Mucosa of descending colon (tissue), 3 donors: ENCODE results near the gene FANCD2OS. TPM values are rescaled to one million over a fixed set of nuclear protein-coding genes. Genes with fewer than 3 reads are reported as not detected.
"Not testable (repeated sequence)": the region's sequence is repeated elsewhere in the genome, so short reads cannot be mapped to it uniquely, and the experiment has no call there.

Source experiments
- ATAC-seq: fragments of 200-7000 bp; cut with Tn5 transposase; one replicate; pipeline ENCODE4 v1.9.1; 2020; ENCODE audit warnings: mild to moderate bottlenecking, moderate library complexity
- DNase-seq, 3 donors: peaks; one replicate each; pipeline ENCODE4 v3.0.0-alpha.2; 2020
- H3K36me3 ChIP-seq: fragments of 200-600 bp; one replicate; pipeline ENCODE4 v1.8.0; 2021; ENCODE audit warnings: low read depth, mild to moderate bottlenecking
- H3K4me1 ChIP-seq: fragments of 200-600 bp; one replicate; pipeline ENCODE4 v1.8.0; 2021; ENCODE audit warnings: low read depth, mild to moderate bottlenecking
- H3K4me3 ChIP-seq: fragments of 200-600 bp; one replicate; pipeline ENCODE4 v1.8.0; 2021; ENCODE audit warnings: mild to moderate bottlenecking
- H3K9me3 ChIP-seq: fragments of 200-600 bp; one replicate; pipeline ENCODE4 v1.8.0; 2021; ENCODE audit warnings: mild to moderate bottlenecking
- CTCF ChIP-seq: fragments of 200-600 bp; IDR thresholded peaks from one replicate; pipeline ENCODE4 v1.8.0; 2022; ENCODE audit warnings: antibody characterized with exemption, mild to moderate bottlenecking
- intact Hi-C, 2 donors: fragments of 100-400 bp; cut with DNase I in 1 of 2; cut with micrococcal nuclease in 1 of 2; formaldehyde crosslinking; loops; one replicate each; pipeline versions ENCODE4 v1.11.0 to v1.11.1; 2022; cut with DNase I, micrococcal nuclease
- total RNA-seq, 3 donors: library from RNA; stranded (reverse); fragmentation: NEBNext Ultra II Directional in 2 of 3; extraction: Animal tissue kit (Norgen Biotek cat#: 25700) in 2 of 3; gene quantifications; one replicate each; pipeline versions ENCODE4 v1.2.1 to v1.2.4, GENCODE V29; 2021 to 2023
- donor health status: DM: no; HTN: no; CAD: no; lungs with moderate emphysema.
- donor health status: DM: no; HTN: no; CAD: no.
- donor health status: DM: no; HTN: yes; CAD: no.

The FANCD2OS gene
- total RNA-seq, 3 donors from 2014 or later = not detected

DNA sequence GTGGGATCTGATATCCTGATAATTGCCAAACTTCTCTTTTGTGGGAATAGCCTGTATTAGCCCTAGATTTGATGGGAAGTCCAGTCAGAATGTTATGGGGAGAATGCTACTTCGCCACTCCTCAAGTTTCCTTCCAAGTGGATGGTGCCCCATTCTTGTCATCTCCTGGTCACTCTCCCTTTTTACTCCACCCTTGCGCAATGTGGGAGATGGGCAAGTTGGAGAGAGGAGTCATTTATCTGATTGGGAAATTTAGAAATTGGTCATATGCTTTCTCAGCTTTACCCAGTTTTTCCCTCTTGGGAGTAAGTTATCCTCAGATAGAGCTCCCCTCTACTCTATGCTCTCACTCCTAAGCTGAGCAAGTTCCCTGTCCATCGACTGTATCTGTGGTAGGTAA lies 14.4 kb downstream of the FANCD2OS start:
- ATAC-seq (no peak), DNase-seq (no peak)
- intact Hi-C loops = no loop called here
- no peaks in the 10 kb centered on the region for H3K4me1 ChIP-seq
- no peaks in the 10 kb centered on the region for H3K9me3 ChIP-seq
- no peak for TF ChIP-seq CTCF
- no peak overlapping the region for H3K4me3 ChIP-seq
- H3K36me3 ChIP-seq = no peaks in the 10 kb centered on the region

GRCh38 chr3:10091387-10091786 lies 16.7 kb downstream of the FANCD2OS start:
- H3K4me1 ChIP-seq, H3K36me3 ChIP-seq, H3K4me3 ChIP-seq, H3K9me3 ChIP-seq, intact Hi-C loops, ATAC-seq, DNase-seq: not testable (repeated sequence)

DNA sequence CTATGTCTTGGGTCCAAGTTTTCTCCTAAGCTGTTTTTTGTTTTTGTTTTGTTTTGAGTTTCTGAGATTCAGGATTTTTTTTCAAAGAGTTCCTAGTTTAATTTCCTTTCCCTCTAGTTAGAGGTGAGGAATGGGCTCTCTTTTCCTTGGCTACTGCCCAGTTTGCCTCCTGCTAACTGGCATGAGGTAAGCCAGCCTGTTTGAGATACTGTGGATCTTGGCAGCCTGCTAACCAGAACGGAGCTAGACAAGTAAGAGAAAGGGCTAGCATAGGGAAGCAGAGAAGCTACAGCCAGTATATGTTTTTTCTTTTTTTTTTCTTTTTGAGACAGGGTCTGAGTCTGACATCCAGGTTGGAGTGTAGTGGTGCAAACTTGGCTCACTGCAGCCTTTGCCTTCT lies 17.3 kb downstream of the FANCD2OS start:
- ATAC-seq, intact Hi-C loops: not testable (repeated sequence)

GRCh38 chr3:10090179-10090578 lies 17.9 kb downstream of the FANCD2OS start:
- Histone ChIP-seq H3K4me3 (no peak overlapping the region), H3K36me3 (no peaks in the 10 kb centered on the region), H3K4me1 (no peaks in the 10 kb centered on the region), H3K9me3 (no peaks in the 10 kb centered on the region)
- TF ChIP-seq CTCF = no peak
- intact Hi-C loops = no loop called here
- DNase-seq (peak in 1 of 3 donors; percentile 30), ATAC-seq (peak; percentile 82)

More for the DNA sequence above, 17.3 kb downstream of the FANCD2OS start:
- not testable (repeated sequence) for DNase-seq, H3K4me3 ChIP-seq, H3K9me3 ChIP-seq, H3K4me1 ChIP-seq, H3K36me3 ChIP-seq

- no peak for TF ChIP-seq CTCF
- H3K4me1 ChIP-seq = no peaks in the 10 kb centered on the region
- H3K9me3 ChIP-seq = no peaks in the 10 kb centered on the region
- intact Hi-C loops = no loop called here
- ATAC-seq (no peak), DNase-seq (no peak)
- no peaks in the 10 kb centered on the region for H3K36me3 ChIP-seq
- H3K4me3 ChIP-seq = no peak overlapping the region
Observed at GRCh38 chr3:10088256-10088655, 19.8 kb downstream of the FANCD2OS start.

DNA sequence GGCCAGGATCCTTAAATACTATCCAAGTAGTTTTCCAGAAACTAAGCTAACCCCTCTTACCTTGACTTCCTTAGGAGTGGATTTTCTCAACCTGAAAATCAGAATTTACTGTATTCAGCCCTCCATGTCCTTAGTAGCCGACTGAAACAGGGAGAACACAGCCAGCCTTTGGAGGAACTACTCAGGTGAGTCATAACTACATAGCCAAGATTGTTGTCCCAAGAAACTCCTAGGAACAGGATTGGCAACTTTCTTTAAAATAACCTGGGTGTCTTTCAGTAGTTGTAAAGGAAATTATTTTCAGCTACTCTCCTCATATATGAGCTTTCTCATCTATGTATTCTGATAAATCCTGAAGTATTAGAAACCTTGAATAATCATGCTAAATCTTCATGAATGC lies 22.3 kb downstream of the FANCD2OS start:
- intact Hi-C loops = no loop called here
- Histone ChIP-seq H3K4me1 (no peaks in the 10 kb centered on the region), H3K36me3 (no peaks in the 10 kb centered on the region), H3K9me3 (no peaks in the 10 kb centered on the region), H3K4me3 (no peak overlapping the region)
- TF ChIP-seq CTCF = no peak
- no peak for ATAC-seq
- DNase-seq = no peak

DNA sequence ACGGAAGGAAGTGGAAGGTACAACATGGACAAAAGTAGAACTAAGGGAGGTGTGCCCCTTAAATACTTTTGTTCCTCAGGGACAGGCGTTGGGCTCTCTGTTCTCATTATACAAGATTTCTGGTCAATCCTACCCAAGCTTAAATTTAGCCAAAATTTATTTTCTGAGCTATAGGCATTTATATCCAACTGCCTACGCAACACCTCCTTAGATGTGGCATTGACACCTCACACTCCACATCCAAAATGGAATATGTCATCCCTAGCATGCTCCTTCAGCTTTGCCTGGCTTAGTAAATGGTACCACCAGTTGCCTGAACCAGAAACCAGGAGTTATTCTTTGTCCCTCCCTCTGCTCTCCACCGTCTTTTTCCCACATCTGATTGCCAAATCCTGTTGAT lies 26.2 kb downstream of the FANCD2OS start:
- Histone ChIP-seq H3K36me3 (no peaks in the 10 kb centered on the region), H3K4me1 (no peaks in the 10 kb centered on the region), H3K9me3 (no peaks in the 10 kb centered on the region), H3K4me3 (no peak overlapping the region)
- intact Hi-C loops = no loop called here
- no peak for TF ChIP-seq CTCF
- DNase-seq = no peak
- ATAC-seq = no peak
